GM19099 (cell line): Measurements from ENCODE around the gene SLC1A7.

Source experiments
- POLR2A ChIP-seq: IDR thresholded peaks from 3 replicates; pipeline ENCODE4 v1.6.1; 2011; ENCODE audit warnings: low read depth; ENCODE audit not compliant: insufficient read length; ENCODE audit errors: extremely low read depth

SLC1A7 gene

GRCh38 chr1:53083636-53084588 is 58.5 kb downstream of the SLC1A7 start:
- TF ChIP-seq POLR2A, result no peak

GRCh38 chr1:53082826-53083455 is 59.5 kb downstream of the SLC1A7 start:
- TF ChIP-seq POLR2A, result no peak

- TF ChIP-seq POLR2A, result no peak
These were observed 60.9 kb downstream of the SLC1A7 start for GRCh38 chr1:53081384-53082066.

GRCh38 chr1:53080769-53081168 is 61.7 kb downstream of the SLC1A7 start:
- TF ChIP-seq POLR2A, result no peak

- TF ChIP-seq POLR2A, result no peak
These were observed 62.4 kb downstream of the SLC1A7 start for GRCh38 chr1:53080041-53080440.

- no peak for TF ChIP-seq POLR2A
These were observed 63.2 kb downstream of the SLC1A7 start for GRCh38 chr1:53079251-53079650.

GRCh38 chr1:53078333-53079101 is 63.9 kb downstream of the SLC1A7 start:
- no peak for TF ChIP-seq POLR2A

GRCh38 chr1:53077599-53077965 is 64.9 kb downstream of the SLC1A7 start:
- no peak for TF ChIP-seq POLR2A

GRCh38 chr1:53076721-53077598 is 65.5 kb downstream of the SLC1A7 start:
- TF ChIP-seq POLR2A, result no peak

GRCh38 chr1:53076165-53076564 is 66.3 kb downstream of the SLC1A7 start:
- TF ChIP-seq POLR2A, result no peak

- TF ChIP-seq POLR2A, result no peak
These were observed 66.7 kb downstream of the SLC1A7 start for GRCh38 chr1:53075761-53076163.

- TF ChIP-seq POLR2A, result no peak
These were observed 67.2 kb downstream of the SLC1A7 start for GRCh38 chr1:53075206-53075605.

GRCh38 chr1:53074313-53075154 is 67.9 kb downstream of the SLC1A7 start:
- TF ChIP-seq POLR2A, result no peak
